ENCODE results near the gene SHKBP1.
A peak's percentile ranks its signal among the peaks of the same experiment; 100 is the strongest.

SHKBP1 gene

GRCh38 chr19:40604171-40604646 lies 27.5 kb downstream of the SHKBP1 start:
- H3K27ac ChIP-seq (ENCODE audit: extremely low read depth, low read depth, low read length): no peak overlapping the region
- H3K9me3 ChIP-seq (ENCODE audit: control insufficient read depth, insufficient read depth, low read depth, low read length): no peaks in the 10 kb centered on the region
- peaks cover 55% of the 10 kb centered on the region for H3K4me1 ChIP-seq (ENCODE audit: control insufficient read depth, insufficient read depth, low read length)
- no peaks in the 10 kb centered on the region for H3K36me3 ChIP-seq (ENCODE audit: control insufficient read depth in 2 of 2, insufficient read depth in 1 of 2, low read length in 2 of 2)
- ChIA-PET POLR2A (interaction anchor here (0.5 to 5.1 kb wide), 33 partner anchors 9 to 835 kb away, joined by 3 to 60 read pairs (median 6); partner anchors contain the start of genes ACTMAP, BLVRB, C19orf47 and DMAC2), CTCF (interaction anchor here (0.6 to 20.7 kb wide), 28 partner anchors 9 to 775 kb away, joined by 3 to 470 read pairs (median 6); partner anchors contain the start of genes BLVRB and SPTBN4)
- no peak overlapping the region for H3K4me3 ChIP-seq (ENCODE audit: low read depth, low read length)
- TF ChIP-seq ZBTB11 (tag by site-specific recombination; conservative IDR thresholded peaks at IDR 0.05; ENCODE audit: low read depth) (no peak), KLF10 (tag by site-specific recombination; IDR thresholded peaks at IDR 0.05) (no peak), REPIN1 (tag by site-specific recombination; IDR thresholded peaks at IDR 0.05; ENCODE audit: low read depth) (no peak), ZNF600 (tag by site-specific recombination; IDR thresholded peaks at IDR 0.05) (peak; percentile 71), OSR2 (tag by site-specific recombination; IDR thresholded peaks at IDR 0.05) (peak; percentile 6; the same call in 1 of the 2 replicates), ZNF560 (tag by site-specific recombination; IDR thresholded peaks at IDR 0.05; ENCODE audit: borderline replicate concordance) (no peak), ZNF221 (tag by site-specific recombination; IDR thresholded peaks at IDR 0.05; ENCODE audit: borderline replicate concordance) (no peak), ZBTB8A (tag by site-specific recombination; IDR thresholded peaks at IDR 0.05) (peak; percentile 64), ZNF324 (tag by site-specific recombination; IDR thresholded peaks at IDR 0.05) (no peak; the same call in 1 of the 2 replicates), SALL2 (tag by site-specific recombination; IDR thresholded peaks at IDR 0.05; ENCODE audit: borderline replicate concordance) (no peak), PRDM10 (tag by site-specific recombination; IDR thresholded peaks at IDR 0.05) (peak; percentile 83), ZNF16 (tag by site-specific recombination; IDR thresholded peaks at IDR 0.05; ENCODE audit: low read depth) (0 out of 2 replicates have a peak, but pooled peaks have one; percentile 16), IKZF3 (tag by site-specific recombination; IDR thresholded peaks at IDR 0.05) (no peak), ZNF274 (IDR thresholded peaks at IDR 0.05; ENCODE audit: low read length) (no peak), ZNF274 (tag by site-specific recombination; IDR thresholded peaks at IDR 0.05; ENCODE audit: borderline replicate concordance) (0 out of 2 replicates have a peak, but pooled peaks have one; percentile 27), ZNF837 (tag by site-specific recombination; IDR thresholded peaks at IDR 0.05) (no peak)
- TF ChIP-seq, protein P1, sequence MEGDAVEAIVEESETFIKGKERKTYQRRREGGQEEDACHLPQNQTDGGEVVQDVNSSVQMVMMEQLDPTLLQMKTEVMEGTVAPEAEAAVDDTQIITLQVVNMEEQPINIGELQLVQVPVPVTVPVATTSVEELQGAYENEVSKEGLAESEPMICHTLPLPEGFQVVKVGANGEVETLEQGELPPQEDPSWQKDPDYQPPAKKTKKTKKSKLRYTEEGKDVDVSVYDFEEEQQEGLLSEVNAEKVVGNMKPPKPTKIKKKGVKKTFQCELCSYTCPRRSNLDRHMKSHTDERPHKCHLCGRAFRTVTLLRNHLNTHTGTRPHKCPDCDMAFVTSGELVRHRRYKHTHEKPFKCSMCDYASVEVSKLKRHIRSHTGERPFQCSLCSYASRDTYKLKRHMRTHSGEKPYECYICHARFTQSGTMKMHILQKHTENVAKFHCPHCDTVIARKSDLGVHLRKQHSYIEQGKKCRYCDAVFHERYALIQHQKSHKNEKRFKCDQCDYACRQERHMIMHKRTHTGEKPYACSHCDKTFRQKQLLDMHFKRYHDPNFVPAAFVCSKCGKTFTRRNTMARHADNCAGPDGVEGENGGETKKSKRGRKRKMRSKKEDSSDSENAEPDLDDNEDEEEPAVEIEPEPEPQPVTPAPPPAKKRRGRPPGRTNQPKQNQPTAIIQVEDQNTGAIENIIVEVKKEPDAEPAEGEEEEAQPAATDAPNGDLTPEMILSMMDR (tag by site-specific recombination; IDR thresholded peaks at IDR 0.05): peak; percentile 44
- TF ChIP-seq, protein P2, sequence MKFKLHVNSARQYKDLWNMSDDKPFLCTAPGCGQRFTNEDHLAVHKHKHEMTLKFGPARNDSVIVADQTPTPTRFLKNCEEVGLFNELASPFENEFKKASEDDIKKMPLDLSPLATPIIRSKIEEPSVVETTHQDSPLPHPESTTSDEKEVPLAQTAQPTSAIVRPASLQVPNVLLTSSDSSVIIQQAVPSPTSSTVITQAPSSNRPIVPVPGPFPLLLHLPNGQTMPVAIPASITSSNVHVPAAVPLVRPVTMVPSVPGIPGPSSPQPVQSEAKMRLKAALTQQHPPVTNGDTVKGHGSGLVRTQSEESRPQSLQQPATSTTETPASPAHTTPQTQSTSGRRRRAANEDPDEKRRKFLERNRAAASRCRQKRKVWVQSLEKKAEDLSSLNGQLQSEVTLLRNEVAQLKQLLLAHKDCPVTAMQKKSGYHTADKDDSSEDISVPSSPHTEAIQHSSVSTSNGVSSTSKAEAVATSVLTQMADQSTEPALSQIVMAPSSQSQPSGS (tag by site-specific recombination; IDR thresholded peaks at IDR 0.05; ENCODE audit: low read depth): no peak
- TF ChIP-seq, protein P3, sequence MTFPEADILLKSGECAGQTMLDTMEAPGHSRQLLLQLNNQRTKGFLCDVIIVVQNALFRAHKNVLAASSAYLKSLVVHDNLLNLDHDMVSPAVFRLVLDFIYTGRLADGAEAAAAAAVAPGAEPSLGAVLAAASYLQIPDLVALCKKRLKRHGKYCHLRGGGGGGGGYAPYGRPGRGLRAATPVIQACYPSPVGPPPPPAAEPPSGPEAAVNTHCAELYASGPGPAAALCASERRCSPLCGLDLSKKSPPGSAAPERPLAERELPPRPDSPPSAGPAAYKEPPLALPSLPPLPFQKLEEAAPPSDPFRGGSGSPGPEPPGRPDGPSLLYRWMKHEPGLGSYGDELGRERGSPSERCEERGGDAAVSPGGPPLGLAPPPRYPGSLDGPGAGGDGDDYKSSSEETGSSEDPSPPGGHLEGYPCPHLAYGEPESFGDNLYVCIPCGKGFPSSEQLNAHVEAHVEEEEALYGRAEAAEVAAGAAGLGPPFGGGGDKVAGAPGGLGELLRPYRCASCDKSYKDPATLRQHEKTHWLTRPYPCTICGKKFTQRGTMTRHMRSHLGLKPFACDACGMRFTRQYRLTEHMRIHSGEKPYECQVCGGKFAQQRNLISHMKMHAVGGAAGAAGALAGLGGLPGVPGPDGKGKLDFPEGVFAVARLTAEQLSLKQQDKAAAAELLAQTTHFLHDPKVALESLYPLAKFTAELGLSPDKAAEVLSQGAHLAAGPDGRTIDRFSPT (tag by site-specific recombination; IDR thresholded peaks at IDR 0.05): peak; percentile 6; the same call in 1 of the 2 replicates
- TF ChIP-seq, protein P4, sequence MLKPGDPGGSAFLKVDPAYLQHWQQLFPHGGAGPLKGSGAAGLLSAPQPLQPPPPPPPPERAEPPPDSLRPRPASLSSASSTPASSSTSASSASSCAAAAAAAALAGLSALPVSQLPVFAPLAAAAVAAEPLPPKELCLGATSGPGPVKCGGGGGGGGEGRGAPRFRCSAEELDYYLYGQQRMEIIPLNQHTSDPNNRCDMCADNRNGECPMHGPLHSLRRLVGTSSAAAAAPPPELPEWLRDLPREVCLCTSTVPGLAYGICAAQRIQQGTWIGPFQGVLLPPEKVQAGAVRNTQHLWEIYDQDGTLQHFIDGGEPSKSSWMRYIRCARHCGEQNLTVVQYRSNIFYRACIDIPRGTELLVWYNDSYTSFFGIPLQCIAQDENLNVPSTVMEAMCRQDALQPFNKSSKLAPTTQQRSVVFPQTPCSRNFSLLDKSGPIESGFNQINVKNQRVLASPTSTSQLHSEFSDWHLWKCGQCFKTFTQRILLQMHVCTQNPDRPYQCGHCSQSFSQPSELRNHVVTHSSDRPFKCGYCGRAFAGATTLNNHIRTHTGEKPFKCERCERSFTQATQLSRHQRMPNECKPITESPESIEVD (tag by site-specific recombination; IDR thresholded peaks at IDR 0.05): no peak
